GM19035 (cell line): ENCODE measurements around the gene ITGB6.
"Not testable (repeated sequence)": the region's sequence is repeated elsewhere in the genome, so short reads cannot be mapped to it uniquely, and the experiment has no call there.

ENCODE experiments used
- ATAC-seq: cut with Tn5 transposase; IDR thresholded peaks from one replicate; pipeline ENCODE4 v1.9.1; 2021; ENCODE audit not compliant: unreplicated experiment

The ITGB6 gene

DNA sequence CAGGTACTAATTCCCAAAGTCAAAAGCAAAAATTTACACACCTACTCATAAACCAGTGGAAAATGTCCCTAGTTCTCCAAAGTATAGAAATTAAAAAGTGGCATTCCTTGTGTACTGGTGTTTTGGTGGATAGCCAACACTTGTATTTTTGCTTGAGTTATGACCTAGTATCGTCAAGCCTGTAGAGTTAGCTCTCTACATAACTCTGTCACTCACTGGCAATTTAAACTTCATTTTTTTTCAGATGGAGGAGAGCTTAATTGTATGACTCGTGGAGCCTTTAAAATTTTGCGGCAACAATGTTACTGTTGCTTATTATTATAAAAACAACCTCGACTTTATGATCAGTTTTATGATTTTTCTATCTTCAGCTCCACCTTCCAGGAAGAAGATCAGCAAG is 58.7 kb downstream of the ITGB6 start:
- ATAC-seq: no peak

DNA sequence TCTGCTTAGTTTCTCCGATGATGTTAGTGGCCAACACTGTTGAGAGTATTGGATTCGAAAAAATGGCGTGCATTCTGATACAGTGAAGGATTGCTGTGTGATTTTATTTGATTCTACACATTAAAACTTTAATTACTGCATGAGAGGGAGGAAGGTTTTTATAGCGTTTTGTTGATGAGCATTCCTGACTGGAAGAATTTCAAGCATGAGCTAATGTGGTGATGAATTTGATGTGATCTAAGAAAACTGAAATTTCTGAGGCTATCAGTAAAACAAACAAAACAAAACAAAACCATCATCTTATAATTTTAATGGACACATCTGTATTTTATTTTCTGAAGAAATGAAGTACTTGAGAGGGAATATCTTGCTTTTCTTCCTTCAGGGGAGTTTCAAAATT is 59.6 kb downstream of the ITGB6 start:
- no peak for ATAC-seq

DNA sequence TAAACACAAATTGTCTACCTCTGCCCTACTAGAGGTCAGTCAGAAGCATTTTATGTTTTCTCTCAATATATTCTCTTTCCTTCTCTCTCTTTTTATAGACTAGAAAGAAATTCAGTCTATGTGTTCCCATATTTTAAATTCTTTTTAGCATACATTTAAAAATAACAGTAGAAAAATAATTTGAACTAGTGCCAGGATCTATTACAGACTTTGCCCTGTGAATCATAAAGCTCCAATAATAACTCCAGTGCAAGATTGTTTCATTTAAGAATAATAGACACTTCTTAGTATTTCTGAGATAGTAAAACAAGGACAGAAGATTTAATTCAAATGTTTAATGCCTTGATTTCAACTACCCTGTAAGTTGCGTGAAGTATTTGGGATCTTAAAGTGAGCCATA is 60.1 kb downstream of the ITGB6 start:
- no peak for ATAC-seq

DNA sequence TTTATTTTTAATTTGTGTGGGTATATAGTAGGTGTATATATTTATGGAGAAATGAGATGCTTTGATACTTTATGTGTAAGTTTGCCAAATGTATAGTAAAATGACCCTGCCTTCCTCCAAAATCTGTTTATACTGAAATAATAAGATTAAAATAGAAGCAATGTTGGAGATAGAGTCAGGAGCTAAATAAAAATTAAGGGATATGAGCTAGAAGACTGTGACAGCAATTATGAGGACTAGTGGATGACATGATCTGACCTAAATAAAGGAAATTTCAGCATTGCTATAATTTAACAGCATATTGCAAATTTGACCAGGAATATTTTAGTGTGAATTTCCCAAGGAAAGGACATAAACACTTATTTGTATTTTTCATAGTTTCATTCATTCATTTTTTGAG is 60.7 kb downstream of the ITGB6 start:
- no peak for ATAC-seq

DNA sequence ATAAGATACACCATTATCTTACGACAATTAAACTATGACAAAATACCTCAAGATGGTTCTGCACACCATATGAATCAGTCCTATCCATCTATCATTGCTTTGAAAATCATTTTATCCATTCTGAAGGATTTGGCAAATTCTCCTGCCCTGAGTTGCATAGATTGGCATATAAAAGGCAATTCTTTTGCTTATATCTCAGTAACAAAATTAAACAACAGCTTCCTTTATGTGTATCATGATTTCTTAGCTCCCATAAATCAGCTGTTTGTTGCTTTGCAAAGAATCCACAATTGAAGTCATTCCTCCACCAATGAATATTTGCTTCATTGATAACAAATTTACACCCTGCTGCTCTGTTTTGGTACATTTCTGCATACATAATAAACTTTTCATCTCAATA is 61.7 kb downstream of the ITGB6 start:
- no peak for ATAC-seq

DNA sequence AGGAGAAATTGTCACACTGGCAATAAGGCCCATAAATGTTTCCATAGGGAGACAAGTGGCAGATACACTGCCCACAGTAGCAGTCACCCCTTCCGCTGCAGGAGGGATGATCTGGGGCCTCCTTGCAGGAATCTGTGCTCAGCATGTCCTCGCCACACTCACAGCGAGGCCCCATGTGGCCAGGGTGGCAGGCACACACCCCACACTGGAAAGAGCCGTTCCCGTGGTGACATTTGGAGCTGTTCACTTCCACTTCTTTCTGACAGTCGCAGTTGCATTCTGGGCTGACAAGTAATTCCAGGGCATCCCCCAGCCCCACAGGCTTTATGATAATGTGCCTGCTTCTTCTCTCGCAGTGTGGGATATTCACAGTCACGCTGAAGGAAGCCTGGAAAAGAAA is 62.6 kb downstream of the ITGB6 start:
- no peak for ATAC-seq

DNA sequence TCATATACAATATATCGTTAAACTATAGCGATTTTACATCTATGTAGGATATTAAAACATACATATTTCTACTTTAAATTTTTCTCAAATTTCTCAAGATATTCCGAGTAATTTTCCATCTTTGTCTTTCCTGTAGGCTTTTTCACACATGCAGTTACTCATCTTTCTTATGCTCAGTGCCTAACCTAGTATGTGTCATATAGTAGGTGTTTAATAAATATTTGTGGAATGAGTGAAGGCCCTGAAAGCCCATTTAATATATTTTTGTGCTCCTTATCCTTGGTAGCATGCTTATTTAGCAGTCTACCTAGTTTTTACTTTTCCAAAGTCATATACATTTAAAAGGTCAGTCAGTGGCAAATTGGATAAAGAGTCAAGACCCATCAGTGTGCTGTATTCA is 67.3 kb downstream of the ITGB6 start:
- no peak for ATAC-seq

DNA sequence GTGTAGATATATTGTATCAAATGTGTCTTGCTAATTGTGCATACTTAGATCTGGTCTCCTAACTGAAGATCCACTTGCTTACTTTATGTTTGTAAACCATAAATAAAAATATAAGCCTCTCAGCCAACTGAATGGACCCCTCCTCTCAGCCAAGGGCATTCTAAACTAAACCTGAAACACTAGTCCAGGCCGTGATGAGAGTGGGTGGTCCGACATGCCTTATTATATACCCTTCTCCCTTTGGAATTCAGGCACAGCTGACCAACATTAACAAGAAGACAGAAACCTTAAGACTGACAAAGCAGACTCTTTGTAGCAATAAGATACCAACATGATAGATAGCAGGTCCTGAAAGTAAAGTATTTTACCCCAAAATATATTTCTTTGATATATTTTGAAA is 73.3 kb downstream of the ITGB6 start:
- no peak for ATAC-seq

DNA sequence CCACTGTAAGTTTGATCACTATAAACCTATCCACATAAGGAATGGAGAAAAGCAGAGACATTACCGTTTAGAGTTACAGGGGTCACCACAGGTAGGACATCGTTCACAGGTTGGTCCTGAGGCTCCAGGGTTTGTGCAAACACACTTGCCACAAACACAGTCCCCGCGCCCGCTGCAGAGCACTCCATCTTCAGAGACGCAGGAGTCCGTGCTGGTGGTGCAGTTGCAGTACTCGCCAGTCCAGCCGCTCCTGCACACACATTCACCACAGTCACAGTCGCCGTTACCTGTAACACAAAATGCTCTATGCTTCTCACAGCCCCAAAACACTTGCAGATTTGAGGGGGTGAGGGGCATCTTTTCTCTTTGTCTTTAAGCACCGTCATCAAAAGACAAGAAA is 73.8 kb downstream of the ITGB6 start:
- no peak for ATAC-seq

DNA sequence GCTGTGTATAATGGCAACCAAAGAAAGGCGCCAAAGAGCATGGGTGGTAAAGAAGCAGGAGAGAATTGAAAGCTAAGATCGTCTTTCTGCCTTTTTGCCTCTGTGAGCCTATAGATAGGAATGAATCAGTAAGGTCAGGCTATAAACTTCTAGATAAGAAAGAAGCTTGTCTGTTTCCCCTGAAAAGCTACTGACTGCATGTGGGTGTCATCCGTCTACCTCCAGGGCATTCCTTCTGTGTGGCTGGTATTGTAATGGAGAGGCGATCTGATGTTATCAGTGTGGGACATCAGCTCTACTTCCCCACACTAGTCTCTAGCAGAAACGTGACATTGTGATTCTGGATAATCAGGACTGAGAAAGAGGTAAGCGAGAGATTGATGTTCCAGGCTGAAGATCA is 74.2 kb downstream of the ITGB6 start:
- no peak for ATAC-seq

DNA sequence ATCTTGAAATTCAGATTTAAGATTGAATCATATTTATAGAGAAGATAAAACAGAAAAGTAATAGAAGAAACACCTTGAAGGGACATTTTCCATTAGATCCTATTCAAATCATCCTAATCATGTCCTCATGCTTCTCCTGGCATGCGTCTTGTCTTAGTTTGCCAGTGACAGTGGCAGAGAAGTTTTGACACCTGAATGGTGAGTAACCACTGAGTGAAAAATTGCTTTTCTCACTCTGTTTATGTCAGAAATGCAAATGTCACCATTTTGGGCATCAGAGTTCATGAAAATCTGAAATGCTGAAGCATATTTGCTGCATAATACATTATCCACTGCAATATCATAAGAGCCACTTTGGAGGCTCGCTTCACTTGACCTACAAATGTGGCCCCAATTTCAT is 74.7 kb downstream of the ITGB6 start:
- ATAC-seq: no peak

DNA sequence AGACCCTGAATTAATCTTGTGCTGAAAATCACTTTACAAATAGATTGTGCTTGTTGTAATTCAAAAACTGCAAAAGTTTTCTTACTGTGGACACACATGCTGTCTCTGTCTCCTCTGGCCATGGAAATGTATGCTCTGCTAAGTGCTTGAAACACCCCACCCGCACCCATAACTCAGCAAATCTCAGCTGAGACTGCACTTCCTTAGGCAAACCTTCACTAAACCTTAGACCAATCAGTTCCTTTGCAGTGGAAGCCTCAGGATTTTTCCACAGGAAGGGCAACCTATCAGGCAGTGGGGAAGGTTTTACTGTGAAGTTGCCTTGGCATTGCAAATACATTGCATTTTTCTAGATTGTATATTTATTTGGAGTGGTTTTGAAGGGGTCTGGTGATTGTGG is 75.5 kb downstream of the ITGB6 start:
- ATAC-seq: no peak

DNA sequence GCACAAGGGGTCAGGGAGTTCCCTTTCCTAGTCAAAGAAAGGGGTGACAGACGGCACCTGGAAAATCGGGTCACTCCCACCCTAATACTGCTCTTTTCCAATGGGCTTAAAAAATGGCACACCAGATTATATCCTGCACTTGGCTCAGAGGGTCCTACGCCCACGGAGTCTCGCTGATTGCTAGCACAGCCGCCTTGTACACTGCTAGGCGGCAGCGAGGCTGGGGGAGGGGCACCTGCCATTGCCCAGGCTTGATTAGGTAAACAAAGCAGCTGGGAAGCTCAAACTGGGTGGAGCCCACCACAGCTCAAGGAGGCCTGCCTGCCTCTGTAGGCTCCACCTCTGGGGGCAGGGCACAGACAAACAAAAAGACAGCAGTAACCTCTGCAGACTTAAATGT is 85.4 kb downstream of the ITGB6 start:
- not testable (repeated sequence) for ATAC-seq

DNA sequence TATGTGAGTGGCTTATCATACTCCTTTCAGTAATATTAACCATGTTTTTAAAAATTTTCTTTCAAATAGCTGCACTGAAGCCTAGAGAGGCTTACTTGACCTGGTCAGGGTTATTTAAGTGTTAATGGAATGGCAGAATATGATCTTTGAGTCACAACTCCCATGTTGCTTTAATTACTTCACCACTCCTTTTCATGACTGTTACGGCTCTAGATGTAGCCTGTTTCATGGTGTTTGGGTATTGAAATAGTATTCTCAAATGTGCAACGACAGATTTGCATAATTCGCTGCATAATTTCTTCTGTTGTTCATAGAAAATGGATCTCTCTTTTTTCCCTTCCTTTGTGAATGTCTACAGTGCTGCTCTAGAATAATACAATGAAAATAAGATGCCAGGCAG is 86.1 kb downstream of the ITGB6 start:
- ATAC-seq: no peak

DNA sequence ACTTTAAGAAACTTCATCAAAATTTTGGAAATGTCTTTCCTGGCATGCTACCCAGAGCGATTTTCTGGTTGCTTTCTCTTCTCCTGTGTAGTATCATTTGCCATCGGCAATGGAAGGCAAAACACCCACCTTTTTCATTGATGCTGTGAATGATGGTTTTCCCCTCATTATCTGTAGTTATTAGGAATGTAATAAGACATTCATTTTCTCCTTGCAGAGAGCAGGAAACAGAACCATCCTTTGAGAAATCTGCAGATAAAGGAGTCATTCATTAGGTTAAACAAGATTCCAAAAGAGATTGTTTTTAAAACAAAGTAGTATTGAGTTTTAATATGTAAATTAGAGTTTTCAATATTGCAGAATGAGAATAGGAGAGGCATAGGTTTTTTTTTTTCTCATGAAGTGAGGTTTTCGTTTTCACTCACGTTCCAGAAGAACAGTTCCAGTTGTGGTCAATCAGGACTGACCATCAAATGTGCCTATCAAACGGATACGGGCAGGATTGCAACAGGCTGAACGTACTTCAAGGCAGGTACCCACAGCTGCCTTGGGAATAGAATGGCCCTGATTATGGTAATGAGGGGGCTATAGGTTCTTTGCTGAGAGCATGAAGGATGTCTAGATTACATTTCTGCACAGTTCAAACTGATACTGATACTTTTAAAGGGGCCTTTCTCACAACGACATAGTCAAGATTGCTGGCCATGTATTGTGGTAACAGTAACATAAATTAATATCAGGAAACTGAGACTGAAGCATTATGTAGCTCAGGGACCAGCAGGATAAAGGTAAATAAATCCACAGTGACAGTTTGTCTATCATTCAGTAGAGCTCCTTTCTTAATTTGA is 87.9 kb downstream of the ITGB6 start:
- peak; percentile 75 for ATAC-seq

DNA sequence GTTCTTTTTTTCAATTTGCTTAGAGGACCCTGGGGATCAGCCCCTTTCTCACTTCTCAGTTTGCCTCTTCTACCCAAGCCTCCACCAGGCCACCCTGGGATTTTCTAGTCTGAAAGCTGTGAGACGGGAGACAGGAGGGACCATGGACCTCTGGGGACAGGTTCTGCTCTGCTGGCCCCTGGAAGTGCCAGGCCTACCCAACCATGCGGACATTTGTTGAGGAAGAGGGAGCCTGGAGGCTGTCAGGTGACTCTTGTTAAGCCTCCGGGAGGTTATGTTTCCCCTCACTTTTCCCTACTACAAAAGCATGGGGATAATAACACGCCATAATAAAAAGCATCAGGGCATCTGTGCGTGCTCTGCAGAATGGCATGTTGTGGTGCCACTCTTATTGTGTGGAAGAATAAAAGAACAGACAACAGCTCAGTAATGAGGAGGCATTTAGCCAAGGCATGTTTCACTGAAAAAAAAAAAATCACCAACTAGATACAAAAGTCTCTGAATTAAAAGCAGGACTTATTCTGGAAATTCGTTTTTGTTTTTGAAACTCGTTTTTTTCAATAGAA is 89.3 kb downstream of the ITGB6 start:
- no peak for ATAC-seq

DNA sequence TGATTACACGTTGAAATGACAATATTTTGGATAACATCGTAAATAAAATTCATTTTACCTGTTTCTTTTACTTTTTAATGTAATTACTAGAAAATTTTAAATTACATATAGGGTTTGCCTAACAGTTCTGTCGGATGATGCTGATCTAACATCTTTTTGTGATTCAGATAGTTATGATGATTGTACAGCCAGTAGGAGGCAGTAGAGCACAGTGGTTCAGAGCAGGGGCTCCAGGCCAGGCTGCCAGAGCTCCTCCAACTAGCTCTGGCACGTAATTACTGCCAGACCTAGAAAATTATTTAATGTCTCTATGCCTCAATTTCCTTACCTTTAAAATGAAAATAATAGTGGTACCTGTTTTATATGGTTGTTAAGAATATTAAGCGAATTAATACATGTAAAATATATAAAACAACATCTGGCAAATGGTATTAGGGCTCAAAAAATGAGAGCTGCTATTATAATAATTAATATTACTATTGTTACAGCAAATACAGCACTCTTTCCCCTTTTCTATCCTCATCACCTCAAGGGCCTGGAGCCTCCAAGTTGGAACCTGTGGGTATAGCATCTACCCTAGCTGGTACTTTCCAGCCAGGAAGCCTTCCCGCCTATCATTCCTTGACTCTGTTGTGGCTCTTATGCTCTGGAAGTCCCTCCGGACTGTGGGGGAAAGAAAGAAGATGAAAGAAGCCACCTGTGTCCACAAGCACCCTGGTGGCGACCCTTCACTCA is 90.0 kb downstream of the ITGB6 start:
- peak; percentile 66 for ATAC-seq

DNA sequence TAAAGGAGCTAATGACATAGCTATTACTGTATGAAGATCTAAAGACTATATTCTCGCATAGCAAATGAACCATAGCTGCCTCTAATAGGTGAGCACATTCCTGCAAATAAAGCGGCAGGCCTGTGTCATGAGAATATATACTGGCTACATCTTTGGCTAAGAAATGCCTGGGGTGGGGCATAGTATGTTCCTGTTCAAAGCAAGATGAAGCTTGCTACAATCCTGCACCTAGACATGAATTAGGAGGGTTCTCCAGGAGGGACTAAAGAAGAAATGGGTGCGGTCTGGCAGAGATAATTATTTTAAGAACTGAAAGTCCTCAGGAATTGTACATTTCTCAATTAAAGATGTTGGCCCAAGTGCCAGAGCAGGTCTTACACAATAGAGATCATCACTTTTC is 90.8 kb downstream of the ITGB6 start:
- ATAC-seq: no peak

DNA sequence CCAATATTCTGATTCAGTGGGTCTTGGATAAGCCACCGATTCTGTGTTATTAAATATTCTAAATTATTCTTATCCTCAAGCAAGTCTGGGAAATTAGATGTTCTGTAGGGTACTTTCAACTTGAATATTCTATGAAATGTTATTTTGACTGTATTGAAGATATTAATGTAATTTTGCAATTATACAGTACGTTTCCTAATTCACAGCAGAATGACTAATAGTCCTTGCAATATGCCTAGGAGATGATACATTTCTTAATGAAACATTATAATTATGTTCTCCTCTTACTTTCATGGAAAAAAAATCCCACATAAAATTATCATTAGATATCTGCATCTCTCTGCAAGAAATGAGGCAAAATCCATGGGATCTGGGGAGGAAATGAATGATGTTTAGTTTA is 91.4 kb downstream of the ITGB6 start:
- ATAC-seq: no peak

DNA sequence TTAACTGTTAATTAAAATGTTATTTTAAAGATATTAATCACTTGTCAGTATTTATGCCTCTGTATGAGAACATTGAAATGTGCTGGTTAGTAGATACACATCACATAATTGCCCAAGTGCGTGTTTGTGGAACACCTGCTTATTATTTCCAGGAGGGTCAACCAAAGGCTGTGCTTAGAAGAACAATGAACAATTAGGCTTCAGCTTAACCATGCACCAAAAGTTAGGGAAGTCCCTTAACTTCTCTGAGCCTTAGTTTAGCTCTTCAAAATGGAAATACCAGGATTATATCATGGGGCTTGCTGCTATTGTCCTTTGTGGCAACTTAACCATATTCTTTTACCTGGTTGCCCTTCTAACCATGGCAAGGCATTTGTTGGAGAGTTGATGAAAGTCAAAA is 94.7 kb downstream of the ITGB6 start:
- no peak for ATAC-seq

DNA sequence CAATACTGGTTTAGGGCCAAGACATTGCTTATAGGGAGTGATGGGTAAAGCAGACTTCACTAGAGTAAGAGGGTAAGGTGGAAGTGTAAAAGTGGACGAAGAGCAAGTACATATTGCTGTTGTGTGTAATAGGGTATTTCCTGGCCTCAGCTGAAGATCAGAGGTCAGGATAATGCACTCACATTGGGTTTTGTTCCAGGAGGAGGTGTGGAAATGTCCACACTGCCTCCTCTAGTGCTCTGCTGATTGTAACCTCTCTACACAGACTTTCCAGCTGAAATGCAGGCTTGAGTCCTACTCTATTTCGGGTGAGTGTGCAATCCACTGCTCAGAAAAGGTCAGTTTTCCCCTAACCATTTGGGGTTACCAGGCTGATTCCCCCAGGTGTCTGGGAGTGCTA is 96.0 kb downstream of the ITGB6 start:
- no peak for ATAC-seq

DNA sequence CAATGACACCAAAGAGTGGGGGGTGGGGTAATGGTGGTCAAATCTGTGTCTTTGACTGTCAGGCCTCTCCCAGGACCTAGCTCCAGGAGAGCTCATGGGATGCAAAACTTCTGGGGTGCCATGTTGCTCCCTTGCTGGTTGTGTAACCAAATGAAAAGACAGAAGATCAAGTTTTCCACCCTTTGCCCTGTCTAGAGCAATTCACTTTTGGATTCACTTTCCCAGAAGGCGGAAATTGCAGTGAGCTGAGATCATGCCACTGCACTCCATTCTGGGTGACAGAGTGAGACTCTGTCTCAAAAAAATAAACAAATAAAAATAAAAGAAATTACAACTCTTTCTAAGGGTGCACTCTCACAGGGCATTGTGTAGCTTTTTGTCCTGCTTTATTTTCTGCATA is 102.7 kb downstream of the ITGB6 start:
- no peak for ATAC-seq
